Daoy (cell line): ENCODE data around the gene HAPSTR1. TPM values are rescaled to one million over a fixed set of nuclear protein-coding genes. Genes with fewer than 3 reads are reported as not detected.
A peak's percentile ranks its signal among the peaks of the same experiment; 100 is the strongest.
"Not testable (repeated sequence)": the region's sequence is repeated elsewhere in the genome, so short reads cannot be mapped to it uniquely, and the experiment has no call there.

Source experiments
- DNase-seq: peaks from one replicate; pipeline ENCODE4 v3.0.0-alpha.2; 2015; ENCODE audit warnings: low read depth
- total RNA-seq: library from RNA; depleted of rRNA; stranded (reverse); fragments of >200 nt; shearing (Covaris generic); gene quantifications from 2 replicates; pipeline ENCODE4 v1.2.3, GENCODE V29; 2014; rRNA removed

Gene HAPSTR1, protein sequence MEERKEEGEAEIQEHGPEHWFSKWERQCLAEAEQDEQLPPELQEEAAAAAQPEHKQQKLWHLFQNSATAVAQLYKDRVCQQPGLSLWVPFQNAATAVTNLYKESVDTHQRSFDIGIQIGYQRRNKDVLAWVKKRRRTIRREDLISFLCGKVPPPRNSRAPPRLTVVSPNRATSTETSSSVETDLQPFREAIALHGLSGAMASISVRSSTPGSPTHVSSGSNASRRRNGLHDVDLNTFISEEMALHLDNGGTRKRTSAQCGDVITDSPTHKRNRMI
- total RNA-seq, result 29.1 and 30.2 TPM in 2 replicates

DNA sequence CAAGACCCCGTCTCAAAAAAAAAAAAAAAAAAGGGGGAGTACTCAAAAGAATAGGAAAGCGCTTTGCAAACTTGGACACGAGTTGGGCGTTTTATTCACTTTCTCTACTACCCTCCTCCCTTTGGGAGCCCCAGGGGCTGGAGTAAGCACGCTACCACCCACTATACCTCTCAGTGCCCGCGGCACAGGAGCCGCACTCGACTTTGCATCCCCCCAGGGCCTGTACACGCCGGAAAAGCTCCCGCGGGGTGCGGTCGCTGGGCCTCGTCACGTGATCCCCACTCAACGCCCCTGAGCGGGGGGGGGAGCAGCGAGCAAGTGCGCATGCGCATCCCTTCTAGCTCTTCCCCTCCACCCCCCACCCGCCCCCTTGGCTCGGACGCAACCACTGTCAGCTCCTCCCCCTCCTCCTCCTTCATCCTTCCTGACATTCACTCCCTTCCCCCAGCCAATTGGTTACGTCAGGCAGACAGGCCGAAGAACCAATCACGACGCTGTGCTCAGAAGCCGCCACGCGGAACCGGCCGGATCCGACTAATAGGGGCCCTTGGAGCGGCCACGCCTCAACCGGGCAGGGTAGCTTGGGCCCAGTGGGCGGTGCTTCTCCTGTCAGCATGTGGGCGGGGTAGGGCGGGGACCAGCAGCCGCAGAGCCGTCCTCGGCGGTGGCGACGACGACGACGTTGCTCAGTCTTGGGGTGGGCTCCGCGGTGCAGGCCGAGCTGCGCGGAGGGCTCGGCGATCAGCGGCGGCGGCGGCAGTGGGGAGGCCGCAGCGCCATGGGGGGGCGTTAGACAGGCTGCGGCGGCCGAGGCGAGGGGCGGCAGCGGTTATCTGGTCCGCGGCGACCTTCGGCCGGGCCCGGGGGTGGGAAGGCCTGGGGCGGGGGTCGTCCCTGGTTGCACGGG, at the start of gene HAPSTR1:
Gene HAPSTR1 (plus strand): TSS at position 685 of the 907 bp plus-strand sequence. CDS start 401 bp downstream, outside the sequence.
- peak; percentile 99 for DNase-seq

DNA sequence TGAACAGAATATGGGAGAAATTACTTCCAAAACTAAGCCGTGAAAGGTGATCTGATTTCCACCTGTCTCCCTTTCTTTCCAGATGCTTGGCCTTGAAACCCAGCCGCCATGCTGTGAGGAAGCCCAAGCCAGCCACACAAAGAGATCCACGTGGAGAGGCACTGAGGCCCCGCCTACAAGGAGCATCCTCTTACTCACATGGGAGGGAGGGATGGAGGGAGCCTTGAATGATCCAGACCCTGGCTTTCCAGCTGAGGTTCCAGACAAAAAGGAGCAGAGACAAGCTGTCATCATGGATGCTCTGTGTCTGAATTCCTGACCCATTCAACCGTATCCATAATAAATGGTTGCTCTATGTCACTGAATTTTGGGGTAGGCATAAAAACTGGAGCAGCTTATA, 48.9 kb upstream of the HAPSTR1 start:
- DNase-seq, result peak; percentile 15

DNA sequence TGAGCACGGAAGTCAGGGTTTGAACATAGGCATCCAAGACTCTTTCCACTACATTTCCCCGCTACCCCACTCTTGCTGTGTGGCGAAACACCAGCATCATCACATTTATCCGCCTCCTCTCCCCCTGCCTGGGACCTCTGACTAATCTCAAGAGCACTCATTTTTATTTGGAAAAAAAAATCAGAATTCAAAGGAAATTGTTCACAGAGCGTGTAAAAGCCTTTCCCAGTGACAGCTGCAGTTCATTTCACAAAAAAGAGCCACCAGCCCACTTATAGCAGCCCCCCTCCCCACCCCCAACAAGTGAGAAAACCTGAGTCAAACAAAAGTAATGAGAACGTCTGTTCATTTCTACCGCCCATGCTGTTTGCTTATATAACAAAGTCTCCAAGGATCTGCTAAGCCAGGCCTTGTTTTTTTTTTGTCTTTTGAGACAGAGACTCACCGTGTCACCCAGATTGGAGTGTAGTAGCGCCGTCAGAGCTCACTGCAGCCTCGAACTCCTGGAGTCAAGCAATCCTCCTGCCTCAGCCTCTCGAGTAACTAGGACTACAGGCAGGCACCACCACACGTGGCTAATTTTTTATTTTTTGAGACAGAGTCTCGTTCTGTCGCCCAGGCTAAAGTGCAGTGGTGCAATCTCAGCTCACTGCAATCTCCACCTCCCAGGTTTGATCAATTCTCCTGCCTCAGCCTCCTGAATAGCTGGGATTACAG, 48.3 kb upstream of the HAPSTR1 start:
- peak; percentile 23 for DNase-seq

DNA sequence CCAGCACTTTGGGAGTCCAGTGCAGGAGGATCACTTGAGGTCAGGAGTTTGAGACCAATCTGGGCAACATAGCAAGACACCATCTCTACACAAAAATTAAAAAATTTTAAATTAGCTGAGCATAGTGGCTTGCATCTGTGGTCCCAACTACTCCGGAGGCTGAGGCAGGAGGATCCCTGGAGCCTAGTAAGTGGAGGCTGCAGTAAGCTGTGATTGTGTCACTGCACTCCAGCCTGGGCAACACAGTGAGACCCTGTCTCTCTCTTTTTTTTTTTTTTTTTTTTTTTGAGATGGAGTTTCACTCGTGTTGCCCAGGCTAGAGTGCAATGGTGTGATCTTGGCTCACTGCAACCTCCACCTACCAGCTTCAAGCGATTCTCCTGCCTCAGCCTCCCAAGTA, 45.9 kb upstream of the HAPSTR1 start:
- DNase-seq, result not testable (repeated sequence)

DNA sequence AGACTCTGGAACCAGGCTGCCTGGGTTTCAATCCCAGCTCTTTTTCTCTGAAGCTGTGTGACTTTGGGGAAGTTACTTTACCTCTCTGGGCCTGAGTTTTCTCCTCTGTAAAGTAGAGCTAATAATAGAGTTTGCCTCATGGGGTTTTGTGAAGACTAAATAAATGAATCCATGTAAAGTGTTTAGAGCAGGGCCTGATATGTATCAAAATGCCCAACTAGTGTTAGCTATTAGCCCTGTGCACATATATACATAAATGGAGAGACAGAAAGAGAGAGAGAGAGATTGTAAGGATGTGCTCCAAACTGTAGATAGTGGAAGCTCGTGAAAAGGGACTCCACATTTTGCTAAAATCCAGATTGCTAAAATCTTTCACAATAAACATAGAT, 44.8 kb upstream of the HAPSTR1 start:
- no peak for DNase-seq

DNA sequence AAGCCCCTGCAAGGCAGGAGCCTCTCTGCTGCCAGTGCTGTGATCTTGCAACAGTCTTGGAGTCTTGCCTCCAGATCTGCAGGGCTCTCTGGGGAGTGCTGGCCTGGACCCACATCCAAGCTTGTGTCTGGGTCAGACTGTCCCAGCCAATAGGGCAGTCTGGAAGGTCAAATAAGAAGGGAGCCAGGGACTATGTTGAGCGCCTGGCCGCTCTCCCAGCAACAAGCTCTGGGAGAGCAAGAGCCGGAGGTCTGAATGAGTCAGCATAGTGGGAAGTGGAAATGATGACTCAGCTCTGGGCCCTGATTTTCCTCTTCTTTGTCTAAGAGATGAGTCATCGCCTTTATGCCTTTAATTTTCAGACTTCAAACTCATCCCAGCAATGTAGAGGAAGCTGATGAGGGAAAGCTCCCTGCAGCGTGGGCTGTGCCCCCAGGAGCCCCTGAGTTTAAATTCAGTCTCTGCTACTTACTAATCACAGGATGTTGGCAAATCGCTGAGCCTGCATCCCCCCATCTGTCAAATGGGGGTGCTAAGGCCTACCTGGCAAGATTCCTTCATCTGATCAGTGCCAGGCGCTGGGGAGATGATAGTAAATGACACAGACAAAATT, 43.6 kb upstream of the HAPSTR1 start:
- peak; percentile 94 for DNase-seq

DNA sequence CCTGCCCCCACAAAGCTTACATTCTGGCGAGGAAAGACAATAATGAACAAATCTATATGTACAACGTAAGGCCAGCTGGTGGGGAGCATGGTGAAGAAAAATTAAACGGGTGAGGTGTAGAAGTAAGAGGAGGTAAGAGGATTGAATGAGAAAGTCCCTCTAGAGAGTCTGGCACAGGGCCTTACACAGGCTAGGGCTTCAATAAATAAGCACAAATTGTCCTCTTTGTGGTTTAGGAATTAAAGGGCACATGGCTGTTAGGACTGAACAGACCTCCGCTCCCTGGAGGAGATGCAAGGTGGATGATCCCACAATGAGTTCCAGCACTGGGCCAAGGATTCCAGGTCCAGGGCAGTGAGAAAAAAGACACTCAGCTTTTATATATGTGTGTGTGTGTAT, 43.1 kb upstream of the HAPSTR1 start:
- no peak for DNase-seq

DNA sequence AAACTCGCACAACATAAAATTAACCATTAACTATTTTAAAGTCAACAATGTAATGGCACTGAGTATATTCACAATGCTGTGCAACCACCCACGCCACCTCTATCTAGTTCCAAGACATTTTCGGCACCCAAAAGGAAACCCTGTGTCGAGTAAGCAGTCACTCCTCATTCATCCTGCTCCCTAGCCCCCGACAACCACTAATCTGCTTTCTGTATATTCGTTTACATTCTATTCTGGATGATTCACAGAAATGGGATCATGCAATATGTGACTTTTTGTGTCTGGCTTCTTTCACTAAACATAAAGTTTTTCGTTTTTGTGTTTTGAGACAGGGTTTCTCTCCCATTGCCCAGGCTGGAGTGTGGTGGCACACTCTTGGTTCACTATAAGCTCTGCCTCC, 42.2 kb upstream of the HAPSTR1 start:
- peak; percentile 64 for DNase-seq

DNA sequence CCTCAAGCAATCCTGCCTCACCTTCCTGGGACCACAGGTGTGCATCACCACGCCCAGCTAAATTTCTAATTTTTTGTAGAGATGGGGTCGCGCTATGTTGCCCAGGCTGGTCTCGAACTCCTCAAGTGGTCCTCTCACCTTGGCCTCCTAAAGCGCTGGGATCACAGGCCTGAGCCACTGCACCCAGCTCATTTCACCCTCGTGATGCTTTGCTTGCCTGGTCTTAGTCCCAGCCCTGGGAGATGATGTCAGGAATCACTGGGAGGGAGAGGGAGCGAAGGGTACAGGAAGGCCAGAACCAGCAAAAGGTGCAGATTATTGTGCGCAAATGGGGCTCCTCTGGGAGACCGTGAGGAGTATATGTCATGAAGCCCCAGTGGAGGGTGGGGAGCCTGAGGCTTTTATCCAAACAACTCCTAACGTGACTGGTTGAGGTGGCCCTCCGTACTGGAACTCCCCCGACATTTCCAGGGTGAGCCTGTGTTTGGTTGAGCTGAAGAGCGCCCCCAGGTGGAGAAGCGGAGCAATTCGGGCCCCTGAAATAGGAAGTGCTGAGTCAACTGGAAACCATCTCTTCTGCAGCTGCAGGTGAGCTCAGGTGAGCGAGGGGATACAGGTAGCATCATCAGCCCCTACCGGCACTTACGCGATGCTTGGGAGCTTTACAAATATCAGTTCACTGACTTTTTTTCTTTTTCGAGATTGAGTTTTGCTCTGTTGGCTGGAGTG, 41.2 kb upstream of the HAPSTR1 start:
- peak; percentile 19 for DNase-seq

DNA sequence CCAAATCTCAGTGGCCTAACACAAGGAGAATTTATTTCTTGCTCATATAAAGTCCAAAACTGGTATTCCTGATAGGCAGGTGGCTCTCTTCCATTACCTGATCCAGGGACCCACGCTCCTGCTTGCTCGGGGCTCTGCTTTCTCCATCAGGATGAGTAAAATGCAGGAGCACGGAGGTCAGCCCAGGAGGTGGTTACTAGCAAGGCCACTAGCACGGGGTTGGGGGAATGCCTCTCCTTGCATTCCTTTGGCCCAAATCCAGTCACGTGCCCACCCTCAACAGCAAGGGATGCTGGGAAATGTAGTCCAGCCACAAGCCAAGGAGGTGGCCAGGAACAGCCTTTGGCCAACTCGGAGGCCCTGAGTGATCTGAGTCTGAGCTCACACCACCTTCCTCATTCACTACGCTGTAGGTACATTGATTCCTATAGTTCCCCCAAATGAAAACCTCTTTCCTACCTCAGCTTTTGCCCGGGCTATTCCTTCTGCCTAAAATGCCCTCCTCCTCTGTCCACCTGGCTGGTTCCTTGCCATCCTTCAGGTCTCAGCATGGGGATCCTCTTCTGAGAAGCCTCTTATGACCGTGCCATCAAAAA, 38.3 kb upstream of the HAPSTR1 start:
- peak; percentile 80 for DNase-seq

DNA sequence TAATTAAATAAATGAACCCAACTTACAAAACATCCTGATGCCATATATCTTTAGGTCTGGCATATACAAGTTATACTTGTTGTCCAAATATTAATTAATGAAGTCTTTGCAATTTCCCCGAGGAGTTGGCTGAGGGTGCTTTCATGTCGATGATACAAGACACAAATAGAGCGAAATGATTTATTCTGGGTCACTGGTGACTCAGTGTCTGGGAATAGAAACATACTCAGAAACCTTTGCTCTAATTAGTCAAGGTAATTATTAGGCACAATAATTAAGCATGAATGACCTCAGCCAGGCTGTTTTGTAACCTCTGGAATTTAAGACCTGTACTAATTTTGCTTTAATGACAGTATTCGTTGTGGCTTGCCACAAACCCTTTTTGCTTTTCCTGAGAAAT, 37.0 kb upstream of the HAPSTR1 start:
- DNase-seq, result no peak

DNA sequence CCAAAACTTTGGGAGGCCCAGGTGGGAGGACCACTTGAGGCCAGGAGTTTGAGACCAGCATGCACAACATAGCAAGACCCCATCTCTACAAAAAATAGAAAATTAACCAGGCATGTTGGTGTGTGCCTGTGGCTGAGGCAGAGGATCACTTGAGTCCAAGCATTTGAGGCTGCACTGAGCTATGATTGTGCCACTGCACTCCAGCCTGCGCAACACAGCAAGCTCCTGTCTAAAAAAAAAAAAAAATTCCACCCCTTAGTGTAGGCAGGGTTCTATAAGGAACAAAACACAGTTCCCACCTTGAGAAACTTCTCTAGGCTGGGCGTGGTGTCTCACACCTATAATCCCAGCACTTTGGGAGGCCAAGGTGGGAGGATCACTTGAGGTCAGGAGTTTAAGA, 36.3 kb upstream of the HAPSTR1 start:
- DNase-seq, result no peak

DNA sequence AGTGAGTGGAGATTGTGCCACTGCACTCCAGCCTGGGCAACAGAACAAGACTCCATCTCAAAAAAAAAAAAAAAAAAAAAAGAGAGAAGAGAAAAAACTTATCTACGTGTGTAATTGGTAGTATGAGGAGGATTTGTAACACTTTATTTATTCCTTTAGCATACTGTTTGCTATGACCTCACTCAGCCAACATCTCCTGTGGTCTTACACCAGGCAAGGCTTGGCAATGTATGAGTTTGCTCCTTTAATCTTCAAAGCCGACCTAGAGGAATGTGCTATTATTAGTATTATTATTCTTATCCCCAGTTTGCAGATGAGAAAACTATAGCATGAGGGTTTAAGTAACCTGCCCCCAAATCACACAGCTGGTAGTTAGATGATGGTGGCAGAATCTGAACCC, 35.8 kb upstream of the HAPSTR1 start:
- DNase-seq, result no peak

DNA sequence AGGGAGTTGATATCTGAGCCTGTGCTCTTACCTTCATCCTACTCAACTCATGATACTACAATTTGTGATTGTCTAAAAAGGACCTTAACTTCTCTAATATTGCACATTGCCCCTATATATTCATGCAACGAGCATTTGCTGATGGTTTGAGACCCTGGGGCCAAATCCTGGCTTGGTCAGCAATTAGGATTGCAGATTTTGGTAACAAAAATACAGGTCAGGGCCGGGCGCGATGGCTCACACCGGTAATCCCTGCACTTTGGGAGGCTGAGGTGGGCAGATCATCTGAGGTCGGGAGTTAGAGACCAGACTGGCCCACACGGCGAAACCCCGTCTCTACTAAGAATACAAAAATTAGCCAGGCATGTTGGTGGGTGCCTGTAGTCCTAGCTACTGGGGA, 35.4 kb upstream of the HAPSTR1 start:
- no peak for DNase-seq

DNA sequence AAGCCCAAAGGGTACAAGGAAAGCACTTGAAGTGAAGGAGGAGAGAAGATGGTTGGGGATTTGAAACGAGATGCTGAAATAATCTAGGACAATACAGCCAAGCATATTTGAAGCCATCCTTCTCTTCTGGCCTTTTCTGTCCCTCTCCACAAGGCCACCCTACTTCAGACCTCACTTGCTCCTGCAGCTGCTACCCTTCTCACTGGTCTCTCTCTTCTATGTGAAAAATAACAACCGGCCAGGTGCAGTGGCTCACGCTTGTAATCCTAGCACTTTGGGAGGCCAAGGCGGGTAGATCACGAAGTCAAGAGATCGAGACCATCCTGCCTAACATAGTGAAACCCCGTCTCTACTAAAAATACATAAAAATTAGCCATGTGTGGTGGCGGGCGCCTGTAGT, 33.2 kb upstream of the HAPSTR1 start:
- no peak for DNase-seq

DNA sequence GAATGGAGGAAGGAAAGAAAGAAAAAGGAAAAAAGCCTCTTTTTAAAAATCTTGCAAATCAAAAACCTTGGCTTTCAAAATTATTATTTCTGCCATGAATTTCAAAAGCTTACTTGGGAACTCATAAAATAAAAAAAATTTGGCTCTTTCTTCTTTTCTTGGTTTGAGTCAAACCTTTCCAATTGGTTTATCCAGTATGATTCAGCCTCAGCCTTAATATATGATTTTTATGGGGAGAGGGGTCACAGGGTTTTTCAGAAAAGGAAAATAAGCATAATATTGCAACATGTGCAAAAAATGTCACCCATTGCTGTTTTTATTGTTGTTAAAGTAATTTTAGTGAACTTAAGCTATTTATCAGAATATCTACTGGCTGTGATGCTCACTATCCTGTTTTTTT, 31.2 kb upstream of the HAPSTR1 start:
- DNase-seq, result no peak

DNA sequence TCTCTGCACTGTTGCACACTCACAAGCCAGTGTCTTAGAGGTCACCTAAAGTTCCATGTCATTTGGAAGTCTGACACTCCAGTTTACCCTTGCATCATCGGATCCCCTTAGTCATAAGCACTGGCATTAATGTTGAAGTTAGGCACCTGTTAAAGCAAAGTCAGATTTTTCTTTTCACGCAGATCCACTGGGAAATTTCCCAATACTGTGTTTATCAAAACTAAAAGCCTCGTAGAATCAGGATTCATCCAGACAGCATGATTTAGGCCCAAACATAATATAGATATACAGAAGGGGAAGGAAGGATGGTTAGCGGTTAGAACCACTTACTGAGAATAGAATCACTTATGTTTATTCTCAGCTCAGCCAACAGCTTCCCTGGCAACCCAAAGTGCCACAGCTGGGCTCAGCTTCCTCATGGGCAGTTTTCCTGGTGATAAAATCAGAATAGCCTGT, 30.1 kb upstream of the HAPSTR1 start:
- no peak for DNase-seq

DNA sequence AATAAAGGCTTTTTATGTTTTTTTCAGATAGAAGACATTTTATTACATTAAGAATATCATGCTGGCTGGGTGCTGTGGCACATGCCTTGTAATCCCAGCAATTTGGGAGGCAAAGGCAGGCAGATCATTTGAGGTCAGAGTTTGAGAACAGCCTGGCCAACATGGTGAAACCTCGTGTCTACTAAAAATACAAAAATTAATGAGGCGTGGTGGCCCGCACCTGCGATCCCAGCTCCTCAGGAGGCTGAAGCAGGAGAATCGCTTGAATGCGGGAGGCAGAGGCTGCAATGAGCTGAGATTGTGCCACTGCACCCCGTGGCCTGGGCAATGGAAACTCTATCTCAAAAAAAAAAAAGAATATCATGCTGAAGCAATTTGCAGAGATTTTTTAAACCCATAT, 29.1 kb upstream of the HAPSTR1 start:
- no peak for DNase-seq

DNA sequence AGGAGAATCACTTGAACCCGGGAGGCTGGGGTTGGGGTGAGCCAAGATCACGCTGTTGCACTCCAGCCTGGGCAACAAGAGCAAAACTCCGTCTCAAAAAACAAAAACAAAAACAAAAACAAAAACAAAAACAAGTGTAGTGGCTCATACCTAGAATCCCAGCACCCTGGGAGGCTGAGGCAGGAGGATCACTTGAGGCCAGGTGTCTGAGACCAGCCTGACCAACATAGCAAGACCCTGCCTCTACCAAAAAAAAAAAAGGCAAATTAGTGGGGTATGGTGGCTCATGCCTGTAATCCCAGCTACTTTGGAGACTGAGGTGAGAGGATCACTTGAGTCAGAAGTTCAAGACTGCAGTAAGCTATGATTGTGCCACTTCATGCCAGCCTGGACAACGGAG, 26.4 kb upstream of the HAPSTR1 start:
- DNase-seq, result no peak

DNA sequence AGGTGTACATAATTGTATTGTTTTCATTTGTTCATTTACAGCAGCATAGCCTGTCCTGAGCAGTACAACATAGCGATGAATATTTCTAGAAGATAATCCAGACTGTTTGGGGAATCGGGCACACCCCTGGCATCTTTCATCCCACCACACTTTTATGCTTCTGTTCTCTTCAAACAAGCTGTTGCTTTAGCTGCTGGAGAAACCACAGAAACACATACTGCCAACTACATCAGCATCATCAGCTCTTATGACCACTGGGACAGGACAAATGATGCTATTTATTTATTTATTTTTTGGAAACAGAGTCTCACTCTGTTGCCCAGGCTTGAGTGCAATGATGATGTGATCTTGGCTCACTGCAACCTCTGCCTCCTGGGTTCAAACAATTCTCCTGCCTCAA, 22.6 kb upstream of the HAPSTR1 start:
- no peak for DNase-seq

DNA sequence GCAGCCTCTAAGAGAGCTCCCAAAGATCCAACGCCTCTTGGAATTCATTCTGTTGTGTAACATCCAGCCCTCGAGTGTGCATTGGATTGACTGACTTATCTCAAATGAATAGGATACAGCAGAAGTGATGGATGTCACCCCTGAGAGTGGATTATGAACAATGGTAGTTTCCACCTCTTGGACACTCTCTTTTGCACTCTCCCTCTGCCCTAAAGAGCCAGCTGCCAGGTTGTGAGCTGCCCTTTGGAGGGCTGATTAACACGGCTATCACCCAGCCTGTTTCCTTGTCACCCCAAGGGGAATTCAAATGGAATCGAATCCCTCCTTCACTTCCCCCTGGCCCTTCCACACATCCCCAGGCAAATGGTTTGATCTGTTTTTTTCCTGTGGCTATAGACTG, 21.2 kb upstream of the HAPSTR1 start:
- no peak for DNase-seq
